ENCODE measurements around the gene AHNAK.
"Not testable (repeated sequence)": the region's sequence is repeated elsewhere in the genome, so short reads cannot be mapped to it uniquely, and the experiment has no call there.

AHNAK gene

DNA sequence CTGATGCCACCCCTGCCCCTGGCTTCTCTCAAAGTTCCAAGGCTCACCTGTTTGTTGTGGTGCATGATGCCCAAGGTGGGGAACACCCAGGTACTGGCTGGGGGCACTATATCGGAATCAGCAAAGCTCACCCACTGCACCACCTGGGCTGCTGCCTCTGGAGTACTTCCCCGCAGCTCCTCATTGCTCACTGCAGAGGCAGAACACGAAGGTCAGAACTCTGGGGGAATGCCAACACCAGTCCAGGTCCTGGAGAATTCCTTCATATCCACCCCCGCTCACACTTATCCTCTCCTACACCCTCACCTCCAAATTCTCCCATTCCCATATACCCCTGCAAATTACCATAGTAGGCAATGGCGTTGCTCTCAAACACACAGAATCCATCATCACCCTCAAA, 24.9 kb upstream of the AHNAK start:
- not testable (repeated sequence) for DNase-seq

- not testable (repeated sequence) for DNase-seq
Measured at GRCh38 chr11:62570903-62571302, 24.3 kb upstream of the AHNAK start.

DNA sequence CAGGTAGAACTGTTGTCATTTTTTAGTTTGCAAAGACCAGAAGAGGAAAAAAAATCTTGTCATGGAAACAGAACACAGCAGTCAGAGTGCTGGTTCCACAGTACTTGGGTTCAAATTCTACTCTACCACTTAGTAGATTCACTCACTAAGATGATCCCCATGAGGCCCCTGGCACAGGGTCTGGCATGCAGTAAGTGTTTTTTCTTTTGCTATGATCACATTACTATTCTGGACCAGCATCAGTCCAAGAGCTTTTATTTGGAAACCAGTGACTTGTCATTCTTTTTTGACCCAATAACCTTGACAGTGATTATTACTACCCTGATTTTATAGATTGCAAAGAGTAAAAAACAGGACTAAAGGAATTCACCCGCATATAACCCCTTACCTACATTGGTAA, 23.0 kb upstream of the AHNAK start:
- no peak for DNase-seq

DNA sequence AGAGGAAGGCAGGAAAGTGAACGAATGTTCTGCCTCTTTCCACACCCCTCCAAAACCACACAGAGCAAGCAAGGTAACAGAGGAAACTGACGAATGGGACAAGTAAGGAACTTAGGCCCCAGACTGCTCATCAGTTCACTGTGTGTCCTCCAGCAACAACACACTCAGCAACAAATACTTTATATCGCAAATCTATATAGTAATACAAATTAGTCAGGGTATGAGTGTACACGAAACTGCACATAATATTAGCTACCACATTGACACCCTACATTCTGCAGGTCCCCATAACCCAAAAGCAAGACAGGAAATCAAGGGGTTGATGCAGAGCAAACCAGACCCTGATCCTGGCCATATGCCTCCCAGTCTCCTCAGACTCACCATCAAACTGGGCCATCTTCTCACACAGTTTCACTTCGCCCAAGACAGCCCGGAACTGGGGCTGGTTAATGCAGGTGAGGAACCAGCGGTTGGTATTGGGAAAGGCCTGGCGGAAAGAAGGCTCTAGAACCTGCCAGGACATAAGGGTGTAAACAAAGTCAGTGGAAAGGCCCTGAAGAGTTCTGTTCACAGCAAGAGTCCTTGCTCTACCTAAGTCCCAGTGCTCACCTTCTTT, 20.5 kb upstream of the AHNAK start:
- no peak for DNase-seq

- DNase-seq = no peak
Measured at GRCh38 chr11:62566247-62566646, 19.6 kb upstream of the AHNAK start.

DNA sequence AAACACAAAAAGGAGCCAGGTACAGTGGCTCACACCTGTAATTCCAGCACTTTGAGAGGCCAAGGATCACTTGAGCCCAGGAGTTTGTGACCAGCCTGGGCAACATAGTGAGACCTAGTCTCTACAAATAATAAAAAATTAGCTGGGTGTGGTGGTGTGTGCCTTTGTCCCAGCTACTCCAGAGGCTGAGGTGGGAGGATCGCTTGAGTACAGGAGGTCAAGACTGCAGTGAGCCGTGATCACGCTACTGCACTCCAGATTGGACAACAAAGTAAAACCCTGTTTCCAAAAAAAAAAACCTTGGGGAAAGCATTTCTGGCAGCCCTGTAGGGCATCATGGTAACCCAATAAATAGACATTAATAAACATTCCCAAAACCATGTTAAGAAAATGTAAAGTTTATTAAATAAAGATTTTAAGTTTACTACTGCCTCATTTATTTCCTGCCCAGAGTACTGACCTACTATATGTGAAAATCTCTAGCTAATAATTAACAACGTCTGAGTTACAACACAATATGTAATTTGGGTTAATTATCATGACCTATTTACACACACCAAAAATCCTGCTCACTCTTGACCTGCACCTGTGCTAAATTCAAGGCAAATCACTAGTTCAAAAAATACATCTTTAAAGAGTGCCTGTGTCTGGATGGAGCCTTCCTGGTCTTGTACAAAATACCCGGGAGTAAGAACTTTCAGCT, 18.6 kb upstream of the AHNAK start:
- no peak for DNase-seq

DNA sequence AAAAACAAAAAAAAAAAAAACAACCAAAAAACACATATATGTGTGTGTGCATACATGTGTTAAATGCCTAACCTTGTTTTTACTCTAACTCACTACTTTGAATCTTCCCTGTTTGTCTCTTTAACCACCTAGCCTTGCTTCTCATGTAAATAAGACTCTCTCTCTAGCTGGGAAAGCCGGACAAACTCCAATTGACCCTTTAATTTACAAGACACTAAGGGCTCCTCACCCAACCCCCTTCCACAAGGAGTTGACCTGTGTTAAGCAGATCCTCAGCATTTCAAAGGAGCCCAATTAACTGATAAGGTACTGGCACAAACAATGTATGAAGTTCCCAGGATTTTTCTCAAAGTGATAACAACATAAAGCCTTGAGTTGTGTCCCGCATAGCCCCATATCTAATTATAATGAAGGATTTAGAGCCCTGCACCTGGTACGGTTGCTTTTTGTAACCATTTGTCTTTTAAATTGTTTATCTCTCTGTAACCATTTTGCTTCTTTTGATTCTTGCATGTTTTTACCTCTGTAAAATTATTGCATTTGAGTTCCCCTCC, 15.1 kb upstream of the AHNAK start:
- not testable (repeated sequence) for DNase-seq

- DNase-seq = peak; percentile 51
Measured at GRCh38 chr11:62560566-62561103, 14.0 kb upstream of the AHNAK start.

- not testable (repeated sequence) for DNase-seq
Measured at GRCh38 chr11:62559626-62560025, 13.0 kb upstream of the AHNAK start.

DNA sequence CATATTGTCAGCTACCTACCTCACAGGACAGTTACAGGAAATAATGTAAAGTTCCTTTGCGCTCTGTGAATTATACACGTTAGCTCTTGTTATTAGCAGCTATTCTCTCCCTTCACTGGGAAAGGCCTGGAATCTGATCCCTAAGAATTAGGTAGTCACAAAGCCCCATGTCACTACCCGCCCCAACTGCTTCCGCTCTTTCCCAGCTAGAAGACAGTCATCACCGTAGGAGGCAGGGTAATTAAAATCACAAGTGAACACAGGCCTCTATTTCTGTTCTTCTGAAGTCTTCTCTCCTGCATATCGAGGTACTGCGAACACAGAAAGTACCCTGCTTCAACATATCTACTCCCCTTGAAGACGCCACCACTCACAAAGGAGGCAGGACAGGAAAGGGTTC, 12.6 kb upstream of the AHNAK start:
- DNase-seq = no peak

GRCh38 chr11:62558669-62559068, 12.1 kb upstream of the AHNAK start:
- no peak for DNase-seq

DNA sequence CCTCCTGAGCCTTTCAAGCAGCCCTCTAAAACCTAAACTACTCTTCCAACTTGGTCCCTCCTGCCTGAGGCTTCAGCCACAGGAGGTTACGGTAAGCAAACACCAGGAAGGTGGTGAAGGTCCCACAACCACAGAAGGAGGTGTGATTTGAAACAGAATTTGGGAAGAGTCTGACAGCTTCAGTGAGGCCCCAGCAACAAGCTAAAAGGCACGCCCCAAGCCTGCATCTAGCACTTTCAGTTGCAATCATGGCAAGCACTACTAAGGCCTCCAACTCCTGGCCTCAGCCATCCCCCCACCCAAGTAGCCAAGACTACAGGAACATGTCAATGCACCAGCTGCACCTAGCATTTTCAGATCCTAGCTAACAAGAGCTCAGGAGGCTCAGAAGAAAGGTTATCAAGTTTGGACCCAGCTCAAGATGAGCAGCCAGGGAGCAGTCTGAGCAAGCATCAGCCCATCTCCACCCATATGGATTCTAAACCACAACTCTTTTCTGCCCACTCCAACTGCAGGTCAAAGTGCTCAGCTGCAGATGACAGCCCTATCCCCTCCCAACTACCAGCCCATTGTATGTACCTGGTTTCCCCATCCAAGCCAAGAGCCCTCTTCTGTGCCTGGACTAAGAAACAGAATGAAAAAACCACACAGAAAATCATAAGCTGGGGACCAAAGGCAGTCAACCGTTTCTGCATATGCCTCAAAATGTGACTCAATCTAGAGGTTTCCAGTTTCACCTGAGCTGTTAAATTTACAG, 10.4 kb upstream of the AHNAK start:
- DNase-seq = peak; percentile 83

DNA sequence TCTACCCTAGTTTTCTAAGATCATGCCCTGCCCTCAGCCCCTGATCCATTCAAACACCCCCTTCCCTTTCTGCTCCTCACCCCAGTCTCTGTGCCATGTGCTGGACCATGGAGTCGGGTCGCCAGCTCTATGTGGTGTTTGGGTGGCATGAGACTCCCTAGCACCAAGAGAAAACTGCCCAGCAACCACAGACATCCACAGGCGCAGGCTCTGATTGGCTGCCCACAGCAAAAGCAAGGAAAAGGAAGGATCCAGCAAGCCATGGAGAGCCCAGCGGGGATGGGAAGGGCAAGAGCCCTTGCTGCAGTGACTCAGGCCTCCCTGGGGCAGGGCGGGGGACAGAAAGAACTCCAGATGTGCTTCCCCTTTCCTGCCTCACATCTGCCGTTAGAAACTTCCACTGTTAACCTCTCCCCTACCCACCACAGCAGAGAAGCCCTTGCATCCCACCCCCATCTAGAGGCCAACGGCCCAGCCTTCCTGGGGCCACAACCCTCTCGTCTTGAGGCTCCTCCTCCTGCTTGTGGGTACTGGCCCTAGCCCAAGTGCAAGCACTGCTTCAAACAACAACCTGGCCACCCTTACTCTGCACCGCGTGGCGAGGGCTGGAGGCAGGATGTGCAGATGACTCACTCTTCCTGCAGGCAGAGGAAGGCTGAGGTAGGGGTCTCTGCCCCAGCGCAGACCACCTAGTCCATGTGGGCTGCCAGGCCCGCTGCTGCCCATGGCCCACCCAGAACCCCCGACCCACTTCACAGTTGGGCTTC, 9.7 kb upstream of the AHNAK start:
- DNase-seq = peak; percentile 94

DNA sequence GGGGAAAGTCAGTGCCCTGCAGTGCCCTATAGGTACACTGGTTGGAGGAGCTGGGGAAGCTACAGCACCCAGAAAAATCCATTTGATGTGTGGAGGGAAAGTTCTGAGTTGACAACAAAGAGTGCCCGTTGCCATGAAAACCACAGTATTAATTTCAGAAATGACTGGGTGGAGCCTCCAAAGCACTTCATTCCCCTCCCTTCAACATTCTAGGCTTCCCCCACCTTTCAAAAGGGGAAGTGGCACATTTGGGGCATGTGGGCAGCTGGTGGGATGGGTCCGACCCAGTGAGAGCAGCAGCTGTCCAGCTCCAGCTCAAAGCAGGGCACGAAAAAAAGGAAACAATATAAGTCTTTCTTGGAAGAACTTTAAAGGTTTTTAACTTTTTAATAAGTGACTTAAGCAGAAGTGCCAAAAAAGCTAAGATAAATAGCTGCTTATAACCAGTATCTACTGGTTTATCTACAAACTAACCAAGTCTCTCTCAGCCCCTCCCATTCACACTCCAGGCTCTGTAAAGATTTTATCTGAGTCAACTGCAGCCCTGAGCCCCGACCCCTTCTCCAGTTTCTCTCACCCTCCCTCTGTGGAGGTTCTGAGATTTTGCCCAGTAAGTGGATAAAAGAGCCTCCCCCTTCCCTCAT, 9.0 kb upstream of the AHNAK start:
- peak; percentile 53 for DNase-seq

DNA sequence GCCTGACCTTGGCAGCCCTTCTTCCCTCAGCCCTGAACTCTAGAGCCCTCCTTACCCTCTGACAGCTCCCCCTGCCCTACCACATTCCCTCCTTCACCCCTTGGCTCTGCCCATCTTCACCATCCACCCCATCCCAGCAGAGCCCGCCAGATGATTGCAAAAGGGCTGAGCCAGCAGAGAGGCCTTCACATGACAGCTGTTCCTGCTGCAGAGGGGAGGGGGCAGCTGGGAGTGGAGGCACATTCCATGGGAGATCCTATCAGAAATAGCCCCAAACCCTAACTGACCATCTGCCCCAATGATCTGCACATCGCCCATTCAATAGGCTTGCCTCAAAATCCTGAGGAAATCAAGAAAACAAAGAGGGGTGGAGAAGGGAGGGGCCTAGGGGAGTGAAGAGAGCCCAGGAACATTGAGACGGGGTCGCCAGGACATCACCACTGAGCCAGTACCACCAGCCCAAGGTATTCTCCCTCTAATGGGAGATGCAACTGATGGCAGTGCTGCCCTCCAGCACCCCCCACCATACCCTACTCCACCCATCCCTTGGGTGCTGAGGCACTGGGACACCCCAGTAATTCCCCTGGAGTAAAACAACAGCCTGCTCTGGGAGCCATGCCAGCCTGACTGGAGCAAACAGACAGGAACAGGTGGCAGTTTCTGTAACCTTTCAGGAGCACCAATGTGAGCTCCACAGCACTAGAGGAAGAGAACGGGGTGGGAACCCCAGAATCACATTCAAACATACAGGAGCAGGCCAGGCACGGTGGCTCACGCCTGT, 8.0 kb upstream of the AHNAK start:
- no peak for DNase-seq

- DNase-seq = no peak
Measured at GRCh38 chr11:62553839-62554361, 7.3 kb upstream of the AHNAK start.

GRCh38 chr11:62553080-62553838, 6.7 kb upstream of the AHNAK start:
- DNase-seq = no peak

GRCh38 chr11:62552485-62553079, 6.0 kb upstream of the AHNAK start:
- no peak for DNase-seq

DNA sequence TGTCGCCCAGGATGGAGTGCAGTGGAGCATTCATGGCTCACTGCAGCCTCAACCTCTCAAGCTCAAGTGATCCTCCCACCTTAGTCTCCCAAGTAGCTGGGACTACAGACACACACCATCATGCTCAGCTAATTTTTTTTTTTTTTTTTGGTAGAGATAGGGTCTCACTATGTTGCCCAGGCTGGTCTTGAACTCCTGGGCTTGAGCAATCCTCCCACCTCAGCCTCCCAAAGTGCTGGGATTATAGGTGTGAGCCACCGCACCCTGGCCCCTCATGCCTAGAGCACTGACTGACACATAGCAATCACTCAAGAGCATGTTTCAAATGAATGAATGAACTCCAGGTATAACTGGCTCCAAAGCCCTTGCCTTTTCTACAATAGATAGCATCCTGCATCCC, 3.9 kb upstream of the AHNAK start:
- not testable (repeated sequence) for DNase-seq
